ENCODE results near the gene BRD3OS. TPM values are rescaled to one million over a fixed set of nuclear protein-coding genes. Genes with fewer than 3 reads are reported as not detected.

BRD3OS gene
- total RNA-seq, 1 donor from 2014 or later = 13.7 TPM

DNA sequence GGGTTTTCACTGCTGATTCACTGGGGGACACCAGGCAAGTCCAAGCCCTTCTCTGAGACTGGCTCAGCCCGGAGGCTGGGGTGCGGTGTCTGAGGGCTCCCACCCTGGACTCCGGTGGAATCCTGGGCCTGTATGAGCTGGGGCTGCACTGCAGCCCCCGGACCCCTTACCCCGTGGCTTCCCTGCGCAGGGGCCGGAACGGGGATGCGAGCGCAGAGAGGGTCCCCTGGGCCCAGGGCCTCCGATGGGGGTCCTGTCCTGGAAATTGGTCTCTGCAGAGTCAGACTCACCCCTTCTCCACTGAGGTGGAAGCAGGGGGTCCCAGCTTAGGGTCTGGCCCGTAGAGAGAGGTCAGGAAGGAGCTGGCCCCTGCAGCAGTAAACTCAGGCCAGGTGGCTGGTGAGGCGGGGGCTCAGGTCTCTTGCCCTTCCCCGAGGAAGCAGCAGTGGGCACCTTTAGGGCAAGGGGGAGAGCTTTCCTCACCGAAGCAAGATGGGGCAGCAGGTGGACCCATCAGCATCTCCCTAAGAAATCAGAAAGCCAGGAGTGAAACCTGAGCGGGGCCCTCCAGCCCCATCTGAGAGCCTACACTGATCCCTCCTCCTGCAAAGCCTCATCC is 31.5 kb upstream of the BRD3OS start:
- peak overlapping the region; percentile 63 for H3K27ac Mint-ChIP-seq (ENCODE audit: unreplicated experiment)
- peak overlapping the region; percentile 70 for H3K4me3 Mint-ChIP-seq (ENCODE audit: unreplicated experiment)
- peak; percentile 65 for DNase-seq (ENCODE audit: low spot score)
- TF ChIP-seq CTCF (IDR thresholded peaks at IDR 0.05) = no peak
- no peaks in the 10 kb centered on the region for H3K9me3 Mint-ChIP-seq (ENCODE audit: low read depth)
- H3K36me3 Mint-ChIP-seq (ENCODE audit: low read depth) = no peaks in the 10 kb centered on the region
- H3K4me1 Mint-ChIP-seq (ENCODE audit: low read depth) = peaks cover 30% of the 10 kb centered on the region
- no peaks in the 10 kb centered on the region for H3K27me3 Mint-ChIP-seq (ENCODE audit: low read depth)

DNA sequence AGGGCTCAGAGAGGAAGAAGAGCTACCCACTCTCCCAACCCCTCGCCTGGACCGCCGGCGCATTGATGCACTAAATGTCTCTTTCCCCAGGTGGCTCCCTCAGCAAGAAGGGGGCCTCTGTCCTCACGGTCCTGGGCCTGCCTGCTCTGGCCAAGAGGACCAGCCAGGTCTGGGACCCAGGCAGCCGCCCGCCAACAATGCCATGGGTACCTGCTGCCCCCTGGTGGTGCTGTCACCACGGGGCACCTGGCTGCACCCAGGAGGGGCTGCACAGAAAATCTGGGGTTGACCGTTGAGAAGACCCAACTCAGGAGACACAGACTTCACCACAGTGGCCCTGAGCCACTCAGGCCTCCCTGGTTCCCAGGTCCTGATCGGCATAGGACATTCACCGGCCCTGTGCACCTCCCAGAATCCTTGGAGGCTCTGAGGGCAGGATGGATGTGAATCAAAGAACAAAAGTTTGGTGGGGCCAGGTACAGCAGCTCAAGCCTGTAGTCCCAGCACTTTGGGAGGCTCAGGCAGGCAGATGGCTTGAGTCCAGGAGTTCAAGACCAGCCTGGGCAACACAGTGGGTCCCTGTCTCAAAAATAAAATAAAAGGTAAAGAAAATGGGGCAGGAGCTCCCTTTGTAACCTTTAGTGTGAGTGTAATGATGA is 30.8 kb upstream of the BRD3OS start:
- TF ChIP-seq CTCF (IDR thresholded peaks at IDR 0.05) = peak; percentile 97
- Mint-ChIP-seq H3K9me3 (ENCODE audit: low read depth) (no peaks in the 10 kb centered on the region), H3K27me3 (ENCODE audit: low read depth) (no peaks in the 10 kb centered on the region), H3K4me1 (ENCODE audit: low read depth) (peaks cover 33% of the 10 kb centered on the region), H3K4me3 (ENCODE audit: unreplicated experiment) (no peak overlapping the region), H3K36me3 (ENCODE audit: low read depth) (no peaks in the 10 kb centered on the region), H3K27ac (ENCODE audit: unreplicated experiment) (no peak overlapping the region)
- peak; percentile 90 for DNase-seq (ENCODE audit: low spot score)

GRCh38 chr9:133995012-133995896 is 30.0 kb upstream of the BRD3OS start:
- DNase-seq (ENCODE audit: low spot score) = peak; percentile 72
- H3K9me3 Mint-ChIP-seq (ENCODE audit: low read depth) = no peaks in the 10 kb centered on the region
- peaks cover 30% of the 10 kb centered on the region for H3K4me1 Mint-ChIP-seq (ENCODE audit: low read depth)
- no peak for TF ChIP-seq CTCF (IDR thresholded peaks at IDR 0.05)
- H3K27ac Mint-ChIP-seq (ENCODE audit: unreplicated experiment) = no peak overlapping the region
- no peaks in the 10 kb centered on the region for H3K27me3 Mint-ChIP-seq (ENCODE audit: low read depth)
- H3K36me3 Mint-ChIP-seq (ENCODE audit: low read depth) = no peaks in the 10 kb centered on the region
- H3K4me3 Mint-ChIP-seq (ENCODE audit: unreplicated experiment) = no peak overlapping the region

DNA sequence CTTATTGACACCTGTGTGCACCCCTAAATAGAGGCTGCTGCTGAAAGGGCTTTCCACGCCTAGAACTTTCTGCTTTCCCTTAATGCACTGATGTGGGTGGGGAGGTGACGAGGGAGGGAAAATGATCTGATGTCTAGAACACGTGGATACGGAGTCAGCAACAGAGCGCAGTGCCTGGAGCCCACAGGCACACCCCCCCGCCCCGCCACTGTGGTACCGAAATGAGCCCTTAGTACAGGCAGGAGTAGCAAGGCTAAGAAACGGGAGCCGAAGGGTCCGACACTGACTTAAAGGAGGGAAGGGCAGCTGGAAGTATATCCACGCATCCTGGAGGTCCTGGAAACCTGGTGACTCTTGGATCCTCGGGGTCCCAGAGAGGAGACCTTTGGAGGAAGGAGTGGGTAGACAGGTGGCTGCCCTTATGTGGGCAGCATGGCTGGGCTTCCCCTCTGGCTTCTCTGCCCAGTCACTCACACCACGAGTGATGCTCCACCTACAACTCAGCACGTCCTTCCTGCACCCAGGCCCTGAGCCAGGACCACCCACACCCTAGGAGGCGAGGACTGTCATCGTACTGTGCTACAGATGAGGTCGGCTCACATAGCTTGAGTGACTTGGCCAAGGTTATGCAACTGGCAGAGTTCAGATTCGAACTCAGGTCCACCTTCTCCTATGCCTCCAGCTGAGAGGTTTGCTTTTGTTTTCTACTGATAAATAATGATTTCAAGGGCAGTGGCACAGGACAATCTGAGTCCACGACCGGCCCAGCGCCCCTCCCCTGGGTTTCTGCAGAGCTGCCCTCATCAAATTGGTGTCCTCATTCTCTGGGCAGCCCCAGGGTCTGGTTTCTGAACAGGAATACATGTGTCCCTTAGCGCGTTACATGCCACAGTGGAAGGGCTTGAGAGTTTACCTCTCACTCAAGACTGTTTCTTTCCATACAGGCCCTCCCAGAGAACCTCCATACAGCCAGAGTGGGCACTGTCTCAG is 28.5 kb upstream of the BRD3OS start:
- Mint-ChIP-seq H3K4me3 (ENCODE audit: unreplicated experiment) (no peak overlapping the region), H3K27me3 (ENCODE audit: low read depth) (no peaks in the 10 kb centered on the region), H3K4me1 (ENCODE audit: low read depth) (peaks cover 21% of the 10 kb centered on the region), H3K27ac (ENCODE audit: unreplicated experiment) (no peak overlapping the region), H3K9me3 (ENCODE audit: low read depth) (no peaks in the 10 kb centered on the region), H3K36me3 (ENCODE audit: low read depth) (no peaks in the 10 kb centered on the region)
- TF ChIP-seq CTCF (IDR thresholded peaks at IDR 0.05) = no peak
- DNase-seq (ENCODE audit: low spot score) = peak; percentile 69
